Mesenchymal stem cell (in vitro differentiated cells and primary cell): ENCODE data around the gene CST11.

Source experiments
- DNase-seq: peaks from one replicate; pipeline ENCODE4 v3.0.0-alpha.2; 2013
- H2AFZ ChIP-seq: one replicate; pipeline ENCODE4 v1.6.1; 2013; ENCODE audit warnings: low read depth, mild to moderate bottlenecking, control low read depth, inconsistent platforms, low read length, moderate library complexity
- H2AK5ac ChIP-seq: 2 replicates; pipeline ENCODE4 v1.6.1; 2013; ENCODE audit warnings: low read length, moderate library complexity, mild to moderate bottlenecking, inconsistent platforms; ENCODE audit not compliant: severe bottlenecking
- H2BK120ac ChIP-seq: one replicate; pipeline ENCODE4 v1.6.1; 2013; ENCODE audit warnings: low read depth, mild to moderate bottlenecking, inconsistent platforms, low read length, moderate library complexity
- H2BK12ac ChIP-seq, 2 experiments: one replicate each; pipeline ENCODE4 v1.6.1; 2013; ENCODE audit warnings: inconsistent platforms in 2 of 2, low read length in 2 of 2, mild to moderate bottlenecking in 2 of 2, moderate library complexity in 2 of 2, control low read depth in 1 of 2
- H2BK15ac ChIP-seq: one replicate; pipeline ENCODE4 v1.6.1; 2013; ENCODE audit warnings: mild to moderate bottlenecking, low read depth, inconsistent platforms; ENCODE audit not compliant: poor library complexity, severe bottlenecking
- H2BK5ac ChIP-seq: 2 replicates; pipeline ENCODE4 v1.6.1; 2013; ENCODE audit warnings: low read depth, mild to moderate bottlenecking, low read length, control low read depth, inconsistent platforms; ENCODE audit not compliant: poor library complexity, severe bottlenecking
- H3K14ac ChIP-seq, 2 experiments: one replicate each; pipeline ENCODE4 v1.6.1; 2013; ENCODE audit warnings: inconsistent platforms in 2 of 2, low read length in 2 of 2, control low read depth in 1 of 2, mild to moderate bottlenecking in 1 of 2, moderate library complexity in 1 of 2
- H3K18ac ChIP-seq, 2 experiments: one replicate each; pipeline ENCODE4 v1.6.1; 2013; ENCODE audit warnings: inconsistent platforms in 2 of 2, low read length in 2 of 2, control low read depth in 1 of 2, low read depth in 1 of 2, mild to moderate bottlenecking in 1 of 2
- H3K23ac ChIP-seq, 2 experiments: one replicate each; pipeline ENCODE4 v1.6.1; 2013; ENCODE audit warnings: inconsistent platforms in 2 of 2, low read length in 2 of 2, mild to moderate bottlenecking in 2 of 2, moderate library complexity in 2 of 2, control low read depth in 1 of 2
- H3K27ac ChIP-seq: 2 replicates; pipeline ENCODE4 v1.5.1; 2013; ENCODE audit warnings: mild to moderate bottlenecking, moderate library complexity, low read length, control low read depth, inconsistent platforms; ENCODE audit not compliant: poor library complexity, severe bottlenecking
- H3K27me3 ChIP-seq, 2 experiments: 2 replicates each; pipeline versions ENCODE4 v1.6.1 to v1.7.0; 2013; ENCODE audit warnings: low read length in 2 of 2, mild to moderate bottlenecking in 2 of 2, moderate library complexity in 2 of 2, control low read depth in 1 of 2, inconsistent platforms in 1 of 2; ENCODE audit not compliant: control insufficient read depth in 1 of 2, insufficient read depth in 1 of 2
- H3K36me3 ChIP-seq, 2 experiments: 2 replicates each; pipeline versions ENCODE4 v1.6.1 to v1.7.0; 2013; ENCODE audit warnings: low read length in 2 of 2, control low read depth in 1 of 2, inconsistent platforms in 1 of 2, low read depth in 1 of 2, mild to moderate bottlenecking in 1 of 2; ENCODE audit not compliant: insufficient read depth in 2 of 2, control insufficient read depth in 1 of 2
- H3K4ac ChIP-seq, 2 experiments: one replicate each; pipeline ENCODE4 v1.6.1; 2013; ENCODE audit warnings: inconsistent platforms in 2 of 2, low read length in 2 of 2, mild to moderate bottlenecking in 2 of 2, moderate library complexity in 2 of 2, control low read depth in 1 of 2, low read depth in 1 of 2
- H3K4me1 ChIP-seq: 2 replicates; pipeline ENCODE4 v1.6.1; 2013; ENCODE audit warnings: low read depth, low read length, control low read depth; ENCODE audit not compliant: control insufficient read depth, insufficient read depth
- H3K4me2 ChIP-seq: 2 replicates; pipeline ENCODE4 v1.6.1; 2013; ENCODE audit warnings: low read length, mild to moderate bottlenecking, inconsistent platforms; ENCODE audit not compliant: poor library complexity, severe bottlenecking
- H3K4me3 ChIP-seq, 2 experiments: 2 replicates each; pipeline versions ENCODE4 v1.5.1 to v1.7.0; 2013; ENCODE audit warnings: low read length in 2 of 2, mild to moderate bottlenecking in 2 of 2, control low read depth in 1 of 2, low read depth in 1 of 2; ENCODE audit not compliant: insufficient read depth in 1 of 2
- H3K79me1 ChIP-seq: replicated peaks from 2 replicates; pipeline ENCODE4 v1.6.1; 2013; ENCODE audit warnings: mild to moderate bottlenecking, control low read depth, low read length, inconsistent platforms; ENCODE audit not compliant: poor library complexity, severe bottlenecking
- H3K9ac ChIP-seq: 2 replicates; pipeline ENCODE4 v1.7.0; 2013; ENCODE audit warnings: mild to moderate bottlenecking, low read length, moderate library complexity
- H3K9me3 ChIP-seq: 2 replicates; pipeline ENCODE4 v1.7.0; 2013; ENCODE audit warnings: mild to moderate bottlenecking, low read length; ENCODE audit not compliant: control insufficient read depth
- H4K8ac ChIP-seq: one replicate; pipeline ENCODE4 v1.6.1; 2013; ENCODE audit warnings: inconsistent platforms, mild to moderate bottlenecking, low read length, moderate library complexity
- H4K91ac ChIP-seq: one replicate; pipeline ENCODE4 v1.6.1; 2013; ENCODE audit warnings: mild to moderate bottlenecking, low read length, inconsistent platforms
- WGBS: methylation state at CpG from one replicate; pipeline ENCODE4 v1.1.7; 2013; ENCODE audit warnings: mixed read lengths; 5-methylcytosine and 5-hydroxymethylcytosine counted together

Gene CST11

GRCh38 chr20:23451956-23452487, 654 bp downstream of the CST11 start:
- Histone ChIP-seq H4K91ac (no peak overlapping the region), H3K4me3 (no peak overlapping the region), H3K27ac (no peak overlapping the region), H3K4ac (no peak overlapping the region), H3K36me3 (no peaks in the 10 kb centered on the region), H2AK5ac (no peak overlapping the region), H2BK120ac (no peak overlapping the region), H3K79me1 (no peaks in the 10 kb centered on the region), H3K23ac (no peak overlapping the region), H2BK15ac (no peak overlapping the region), H2BK12ac (no peak overlapping the region), H3K9ac (no peak overlapping the region), H3K14ac (no peak overlapping the region), H3K4me1 (peaks cover 2% of the 10 kb centered on the region), H3K9me3 (peaks cover 6% of the 10 kb centered on the region), H3K4me2 (no peak overlapping the region), H2AFZ (no peak overlapping the region), H4K8ac (no peak overlapping the region), H2BK5ac (no peak overlapping the region), H3K27me3 (peaks cover 7 to 39% of the 10 kb centered on the region in 2 experiments), H3K18ac (no peak overlapping the region)
- 66% methylated on average over 11 of the region's 11 CpGs for WGBS
- DNase-seq, result peak; percentile 37

- Histone ChIP-seq H3K9ac (no peak overlapping the region), H3K9me3 (peaks cover 6% of the 10 kb centered on the region), H2AK5ac (no peak overlapping the region), H2BK120ac (no peak overlapping the region), H2AFZ (no peak overlapping the region), H3K27ac (no peak overlapping the region), H3K4me1 (peaks cover 3% of the 10 kb centered on the region), H4K8ac (no peak overlapping the region), H3K23ac (no peak overlapping the region), H3K4ac (no peak overlapping the region), H3K18ac (no peak overlapping the region), H3K27me3 (peaks cover 7 to 35% of the 10 kb centered on the region in 2 experiments), H3K14ac (no peak overlapping the region), H3K36me3 (no peaks in the 10 kb centered on the region), H2BK15ac (no peak overlapping the region), H3K4me2 (no peak overlapping the region), H3K4me3 (no peak overlapping the region), H4K91ac (no peak overlapping the region), H3K79me1 (no peaks in the 10 kb centered on the region), H2BK5ac (no peak overlapping the region), H2BK12ac (no peak overlapping the region)
- WGBS, result 78% methylated on average over 1 of the region's 1 CpG
- no peak for DNase-seq
Measured at GRCh38 chr20:23450877-23451276, 1.8 kb downstream of the CST11 start.

GRCh38 chr20:23449421-23449820, 3.3 kb downstream of the CST11 start:
- no peak overlapping the region for H3K4me3 ChIP-seq
- H3K36me3 ChIP-seq, result no peaks in the 10 kb centered on the region
- H3K23ac ChIP-seq, result peak overlapping the region in 1 of 2 experiments; percentile 23
- no peak overlapping the region for H2BK12ac ChIP-seq
- H3K18ac ChIP-seq, result no peak overlapping the region
- H2BK15ac ChIP-seq, result no peak overlapping the region
- peaks cover under 1% of the 10 kb centered on the region for H3K9me3 ChIP-seq
- no peak overlapping the region for H2BK120ac ChIP-seq
- H2BK5ac ChIP-seq, result no peak overlapping the region
- no peak overlapping the region for H3K4ac ChIP-seq
- no peaks in the 10 kb centered on the region for H3K79me1 ChIP-seq
- H3K27ac ChIP-seq, result no peak overlapping the region
- DNase-seq, result no peak
- H3K4me2 ChIP-seq, result no peak overlapping the region
- no peak overlapping the region for H3K14ac ChIP-seq
- no peak overlapping the region for H2AK5ac ChIP-seq
- H3K9ac ChIP-seq, result no peak overlapping the region
- H3K27me3 ChIP-seq, result peaks cover 7 to 35% of the 10 kb centered on the region in 2 experiments
- WGBS, result 67% methylated on average over 3 of the region's 3 CpGs
- H4K91ac ChIP-seq, result no peak overlapping the region
- H3K4me1 ChIP-seq, result peaks cover 5% of the 10 kb centered on the region
- H4K8ac ChIP-seq, result no peak overlapping the region
- no peak overlapping the region for H2AFZ ChIP-seq

GRCh38 chr20:23448167-23448566, 4.5 kb downstream of the CST11 start:
- DNase-seq, result no peak
- H3K27me3 ChIP-seq, result peaks cover 4 to 28% of the 10 kb centered on the region in 2 experiments
- H3K4ac ChIP-seq, result no peak overlapping the region
- no peak overlapping the region for H3K4me3 ChIP-seq
- no peaks in the 10 kb centered on the region for H3K79me1 ChIP-seq
- no peak overlapping the region for H2AK5ac ChIP-seq
- no peak overlapping the region for H3K18ac ChIP-seq
- peak overlapping the region; percentile 39 for H4K91ac ChIP-seq
- no peak overlapping the region for H2BK120ac ChIP-seq
- H3K27ac ChIP-seq, result no peak overlapping the region
- no peak overlapping the region for H4K8ac ChIP-seq
- no peak overlapping the region for H3K9ac ChIP-seq
- no peaks in the 10 kb centered on the region for H3K9me3 ChIP-seq
- H3K4me1 ChIP-seq, result peaks cover 5% of the 10 kb centered on the region
- no peak overlapping the region for H2BK15ac ChIP-seq
- no peak overlapping the region for H2BK5ac ChIP-seq
- H3K23ac ChIP-seq, result no peak overlapping the region
- H3K36me3 ChIP-seq, result no peaks in the 10 kb centered on the region
- no peak overlapping the region for H2AFZ ChIP-seq
- H3K14ac ChIP-seq, result no peak overlapping the region
- WGBS, result 94% methylated on average over 5 of the region's 5 CpGs
- H3K4me2 ChIP-seq, result no peak overlapping the region
- H2BK12ac ChIP-seq, result no peak overlapping the region
